HepG2 (cell line): ENCODE data around the gene UBAC1. TPM values are rescaled to one million over a fixed set of nuclear protein-coding genes. Genes with fewer than 3 reads are reported as not detected.

Source experiments
- EEA1 ChIP-seq: sonication (generic); formaldehyde crosslinking; IDR thresholded peaks from 2 replicates; pipeline ENCODE4 v1.5.1; 2020; ENCODE audit warnings: mild to moderate bottlenecking, missing genetic modification reagents, borderline replicate concordance
- HNRNPK ChIP-seq: fragments of 200-400 bp; formaldehyde crosslinking; IDR thresholded peaks from 2 replicates; pipeline ENCODE4 v1.6.1; 2018; ENCODE audit warnings: low read length, low read depth, moderate library complexity, mild to moderate bottlenecking; ENCODE audit not compliant: poor library complexity, severe bottlenecking
- LCORL ChIP-seq, 2 experiments: fragments of 450-650 bp in 1 of 2; sonication (generic) in 1 of 2; formaldehyde crosslinking in 1 of 2; IDR thresholded peaks; 2 replicates each; pipeline versions ENCODE4 v1.5.0 to v1.6.1; 2017 to 2020; ENCODE audit warnings: antibody characterized with exemption in 1 of 2, missing genetic modification reagents in 1 of 2
- ZNF10 ChIP-seq: sonication (generic); formaldehyde crosslinking; IDR thresholded peaks from 2 replicates; pipeline ENCODE4 v1.4.0; 2020; ENCODE audit warnings: mild to moderate bottlenecking, low read depth, missing genetic modification reagents, borderline replicate concordance
- ZNF367 ChIP-seq: sonication (generic); formaldehyde crosslinking; IDR thresholded peaks from 2 replicates; pipeline ENCODE4 v1.4.0; 2020; ENCODE audit warnings: missing genetic modification reagents, borderline replicate concordance
- ZNF558 ChIP-seq: sonication (generic); formaldehyde crosslinking; IDR thresholded peaks from 2 replicates; pipeline ENCODE4 v1.9.0; 2022; ENCODE audit warnings: mild to moderate bottlenecking, missing genetic modification reagents, borderline replicate concordance
- ZNF614 ChIP-seq: IDR thresholded peaks from 2 replicates; pipeline ENCODE4 v1.6.1; 2018; ENCODE audit warnings: missing biosample characterization, missing genetic modification reagents, inconsistent platforms, borderline replicate concordance
- ZNF781 ChIP-seq: sonication (generic); formaldehyde crosslinking; IDR thresholded peaks from 2 replicates; pipeline ENCODE4 v1.5.1; 2020; ENCODE audit warnings: borderline replicate concordance, mild to moderate bottlenecking, missing genetic modification reagents; ENCODE audit errors: not compliant biosample characterization
- polyA plus RNA-seq, 8 experiments: library from polyadenylated mRNA; depleted of rRNA in 3 of 8; stranded (reverse) in 7 of 8; unstranded in 1 of 8; fragments of >200 nt; fragmentation: Illumina TruSeq in 4 of 8; extraction: Trizol in 4 of 8; gene quantifications; 2 replicates each; pipeline versions ENCODE4 v1.2.1 to v1.2.3, GENCODE V29; 2011 to 2016; ENCODE audit warnings: low read depth in 4 of 8, missing spikeins in 1 of 8, mixed read lengths in 1 of 8; ENCODE audit not compliant: insufficient read depth in 1 of 8
- total RNA-seq, 5 experiments: library from RNA; depleted of rRNA; stranded (reverse); fragments of >200 nt; fragmentation: Illumina TruSeq; extraction: Trizol; gene quantifications; 2 replicates each; pipeline ENCODE4 v1.2.3, GENCODE V29; 2016; ENCODE audit warnings: low read depth in 1 of 5
- TF ChIP-seq, protein P1 (sequence below): sonication (generic); formaldehyde crosslinking; IDR thresholded peaks from 2 replicates; pipeline ENCODE4 v1.4.0; 2020; ENCODE audit warnings: missing genetic modification reagents
- TF ChIP-seq, protein P2 (sequence below): sonication (generic); formaldehyde crosslinking; IDR thresholded peaks from 2 replicates; pipeline ENCODE4 v1.4.0; 2020; ENCODE audit warnings: mild to moderate bottlenecking, missing genetic modification reagents
- TF ChIP-seq, protein P3 (sequence below): sonication (generic); formaldehyde crosslinking; IDR thresholded peaks from 2 replicates; pipeline ENCODE4 v1.4.0; 2020; ENCODE audit warnings: mild to moderate bottlenecking, missing genetic modification reagents
- TF ChIP-seq, protein P4 (sequence below): sonication (generic); formaldehyde crosslinking; IDR thresholded peaks from 2 replicates; pipeline ENCODE4 v1.5.1; 2020; ENCODE audit warnings: mild to moderate bottlenecking, missing genetic modification reagents

Gene UBAC1
- total and polyA plus RNA-seq, 2 of the 13 experiments (the other 11 are each of a cell fraction or from before 2014, with no cell fraction given), result 32.2 to 34.1 TPM

DNA sequence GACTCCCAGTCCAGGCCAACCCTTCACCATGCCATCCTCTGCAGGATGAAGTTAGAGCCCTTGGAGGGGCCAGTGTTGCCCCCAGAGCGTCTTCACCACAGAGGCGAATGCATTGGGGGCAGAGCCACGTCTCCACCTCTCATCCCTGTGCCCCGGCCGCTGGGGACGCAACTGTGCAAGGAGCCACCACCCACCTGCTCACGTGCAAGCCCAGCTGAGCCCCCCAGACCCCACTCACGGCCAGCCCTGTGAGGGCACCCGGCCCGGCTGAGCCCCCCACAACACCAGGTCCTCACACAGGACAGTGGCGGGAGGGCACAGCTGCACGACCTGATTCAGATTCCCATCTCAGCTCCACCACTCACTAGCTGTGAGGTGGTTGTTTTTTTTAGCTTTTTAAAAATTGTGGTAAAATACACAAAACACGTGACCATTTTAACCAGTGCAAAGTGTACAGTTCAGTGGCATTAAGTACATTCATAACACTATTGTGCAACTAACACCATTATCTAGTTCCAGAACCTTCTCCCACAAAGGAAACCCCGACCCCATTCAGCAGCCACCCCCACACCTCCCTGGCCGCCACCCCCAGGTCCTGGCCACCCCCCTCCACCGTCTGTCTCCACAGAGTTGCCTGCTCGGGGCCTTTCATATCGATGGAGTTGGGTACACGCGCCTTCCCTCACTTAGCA lies 33.5 kb upstream of the UBAC1 start (continued):
- TF ChIP-seq, protein P1, sequence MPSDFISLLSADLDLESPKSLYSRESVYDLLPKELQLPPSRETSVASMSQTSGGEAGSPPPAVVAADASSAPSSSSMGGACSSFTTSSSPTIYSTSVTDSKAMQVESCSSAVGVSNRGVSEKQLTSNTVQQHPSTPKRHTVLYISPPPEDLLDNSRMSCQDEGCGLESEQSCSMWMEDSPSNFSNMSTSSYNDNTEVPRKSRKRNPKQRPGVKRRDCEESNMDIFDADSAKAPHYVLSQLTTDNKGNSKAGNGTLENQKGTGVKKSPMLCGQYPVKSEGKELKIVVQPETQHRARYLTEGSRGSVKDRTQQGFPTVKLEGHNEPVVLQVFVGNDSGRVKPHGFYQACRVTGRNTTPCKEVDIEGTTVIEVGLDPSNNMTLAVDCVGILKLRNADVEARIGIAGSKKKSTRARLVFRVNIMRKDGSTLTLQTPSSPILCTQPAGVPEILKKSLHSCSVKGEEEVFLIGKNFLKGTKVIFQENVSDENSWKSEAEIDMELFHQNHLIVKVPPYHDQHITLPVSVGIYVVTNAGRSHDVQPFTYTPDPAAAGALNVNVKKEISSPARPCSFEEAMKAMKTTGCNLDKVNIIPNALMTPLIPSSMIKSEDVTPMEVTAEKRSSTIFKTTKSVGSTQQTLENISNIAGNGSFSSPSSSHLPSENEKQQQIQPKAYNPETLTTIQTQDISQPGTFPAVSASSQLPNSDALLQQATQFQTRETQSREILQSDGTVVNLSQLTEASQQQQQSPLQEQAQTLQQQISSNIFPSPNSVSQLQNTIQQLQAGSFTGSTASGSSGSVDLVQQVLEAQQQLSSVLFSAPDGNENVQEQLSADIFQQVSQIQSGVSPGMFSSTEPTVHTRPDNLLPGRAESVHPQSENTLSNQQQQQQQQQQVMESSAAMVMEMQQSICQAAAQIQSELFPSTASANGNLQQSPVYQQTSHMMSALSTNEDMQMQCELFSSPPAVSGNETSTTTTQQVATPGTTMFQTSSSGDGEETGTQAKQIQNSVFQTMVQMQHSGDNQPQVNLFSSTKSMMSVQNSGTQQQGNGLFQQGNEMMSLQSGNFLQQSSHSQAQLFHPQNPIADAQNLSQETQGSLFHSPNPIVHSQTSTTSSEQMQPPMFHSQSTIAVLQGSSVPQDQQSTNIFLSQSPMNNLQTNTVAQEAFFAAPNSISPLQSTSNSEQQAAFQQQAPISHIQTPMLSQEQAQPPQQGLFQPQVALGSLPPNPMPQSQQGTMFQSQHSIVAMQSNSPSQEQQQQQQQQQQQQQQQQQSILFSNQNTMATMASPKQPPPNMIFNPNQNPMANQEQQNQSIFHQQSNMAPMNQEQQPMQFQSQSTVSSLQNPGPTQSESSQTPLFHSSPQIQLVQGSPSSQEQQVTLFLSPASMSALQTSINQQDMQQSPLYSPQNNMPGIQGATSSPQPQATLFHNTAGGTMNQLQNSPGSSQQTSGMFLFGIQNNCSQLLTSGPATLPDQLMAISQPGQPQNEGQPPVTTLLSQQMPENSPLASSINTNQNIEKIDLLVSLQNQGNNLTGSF (CRISPR knock-in tag), result no peak
- no peak for TF ChIP-seq LCORL (IDR thresholded peaks at IDR 0.05)
- no peak; the same call in 1 of the 2 replicates for TF ChIP-seq LCORL (CRISPR knock-in tag; IDR thresholded peaks at IDR 0.05)
- TF ChIP-seq ZNF781 (CRISPR knock-in tag), result no peak
- TF ChIP-seq, protein P2, sequence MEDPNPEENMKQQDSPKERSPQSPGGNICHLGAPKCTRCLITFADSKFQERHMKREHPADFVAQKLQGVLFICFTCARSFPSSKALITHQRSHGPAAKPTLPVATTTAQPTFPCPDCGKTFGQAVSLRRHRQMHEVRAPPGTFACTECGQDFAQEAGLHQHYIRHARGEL, result no peak
- TF ChIP-seq, protein P3, sequence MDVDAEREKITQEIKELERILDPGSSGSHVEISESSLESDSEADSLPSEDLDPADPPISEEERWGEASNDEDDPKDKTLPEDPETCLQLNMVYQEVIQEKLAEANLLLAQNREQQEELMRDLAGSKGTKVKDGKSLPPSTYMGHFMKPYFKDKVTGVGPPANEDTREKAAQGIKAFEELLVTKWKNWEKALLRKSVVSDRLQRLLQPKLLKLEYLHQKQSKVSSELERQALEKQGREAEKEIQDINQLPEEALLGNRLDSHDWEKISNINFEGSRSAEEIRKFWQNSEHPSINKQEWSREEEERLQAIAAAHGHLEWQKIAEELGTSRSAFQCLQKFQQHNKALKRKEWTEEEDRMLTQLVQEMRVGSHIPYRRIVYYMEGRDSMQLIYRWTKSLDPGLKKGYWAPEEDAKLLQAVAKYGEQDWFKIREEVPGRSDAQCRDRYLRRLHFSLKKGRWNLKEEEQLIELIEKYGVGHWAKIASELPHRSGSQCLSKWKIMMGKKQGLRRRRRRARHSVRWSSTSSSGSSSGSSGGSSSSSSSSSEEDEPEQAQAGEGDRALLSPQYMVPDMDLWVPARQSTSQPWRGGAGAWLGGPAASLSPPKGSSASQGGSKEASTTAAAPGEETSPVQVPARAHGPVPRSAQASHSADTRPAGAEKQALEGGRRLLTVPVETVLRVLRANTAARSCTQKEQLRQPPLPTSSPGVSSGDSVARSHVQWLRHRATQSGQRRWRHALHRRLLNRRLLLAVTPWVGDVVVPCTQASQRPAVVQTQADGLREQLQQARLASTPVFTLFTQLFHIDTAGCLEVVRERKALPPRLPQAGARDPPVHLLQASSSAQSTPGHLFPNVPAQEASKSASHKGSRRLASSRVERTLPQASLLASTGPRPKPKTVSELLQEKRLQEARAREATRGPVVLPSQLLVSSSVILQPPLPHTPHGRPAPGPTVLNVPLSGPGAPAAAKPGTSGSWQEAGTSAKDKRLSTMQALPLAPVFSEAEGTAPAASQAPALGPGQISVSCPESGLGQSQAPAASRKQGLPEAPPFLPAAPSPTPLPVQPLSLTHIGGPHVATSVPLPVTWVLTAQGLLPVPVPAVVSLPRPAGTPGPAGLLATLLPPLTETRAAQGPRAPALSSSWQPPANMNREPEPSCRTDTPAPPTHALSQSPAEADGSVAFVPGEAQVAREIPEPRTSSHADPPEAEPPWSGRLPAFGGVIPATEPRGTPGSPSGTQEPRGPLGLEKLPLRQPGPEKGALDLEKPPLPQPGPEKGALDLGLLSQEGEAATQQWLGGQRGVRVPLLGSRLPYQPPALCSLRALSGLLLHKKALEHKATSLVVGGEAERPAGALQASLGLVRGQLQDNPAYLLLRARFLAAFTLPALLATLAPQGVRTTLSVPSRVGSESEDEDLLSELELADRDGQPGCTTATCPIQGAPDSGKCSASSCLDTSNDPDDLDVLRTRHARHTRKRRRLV (CRISPR knock-in tag), result peak; percentile 21; the same call in 1 of the 2 replicates
- TF ChIP-seq ZNF10 (CRISPR knock-in tag), result no peak
- no peak for TF ChIP-seq ZNF367 (CRISPR knock-in tag)
- TF ChIP-seq EEA1 (CRISPR knock-in tag), result no peak; the same call in 1 of the 2 replicates
- no peak for TF ChIP-seq ZNF614
- TF ChIP-seq, protein P4, sequence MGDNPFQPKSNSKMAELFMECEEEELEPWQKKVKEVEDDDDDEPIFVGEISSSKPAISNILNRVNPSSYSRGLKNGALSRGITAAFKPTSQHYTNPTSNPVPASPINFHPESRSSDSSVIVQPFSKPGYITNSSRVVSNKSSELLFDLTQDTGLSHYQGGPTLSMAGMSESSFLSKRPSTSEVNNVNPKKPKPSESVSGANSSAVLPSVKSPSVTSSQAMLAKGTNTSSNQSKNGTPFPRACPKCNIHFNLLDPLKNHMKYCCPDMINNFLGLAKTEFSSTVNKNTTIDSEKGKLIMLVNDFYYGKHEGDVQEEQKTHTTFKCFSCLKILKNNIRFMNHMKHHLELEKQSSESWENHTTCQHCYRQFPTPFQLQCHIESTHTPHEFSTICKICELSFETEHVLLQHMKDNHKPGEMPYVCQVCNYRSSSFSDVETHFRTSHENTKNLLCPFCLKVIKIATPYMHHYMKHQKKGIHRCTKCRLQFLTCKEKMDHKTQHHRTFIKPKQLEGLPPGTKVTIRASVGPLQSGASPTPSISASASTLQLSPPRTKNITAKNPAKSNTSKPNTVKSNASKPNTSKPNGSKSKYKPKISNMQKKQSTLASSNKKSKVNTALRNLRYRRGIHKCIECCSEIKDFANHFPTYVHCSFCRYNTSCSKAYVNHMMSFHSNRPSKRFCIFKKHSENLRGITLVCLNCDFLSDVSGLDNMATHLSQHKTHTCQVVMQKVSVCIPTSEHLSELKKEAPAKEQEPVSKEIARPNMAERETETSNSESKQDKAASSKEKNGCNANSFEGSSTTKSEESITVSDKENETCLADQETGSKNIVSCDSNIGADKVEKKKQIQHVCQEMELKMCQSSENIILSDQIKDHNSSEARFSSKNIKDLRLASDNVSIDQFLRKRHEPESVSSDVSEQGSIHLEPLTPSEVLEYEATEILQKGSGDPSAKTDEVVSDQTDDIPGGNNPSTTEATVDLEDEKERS, result no peak
- TF ChIP-seq HNRNPK, result no peak
- TF ChIP-seq ZNF558 (CRISPR knock-in tag), result no peak; the same call in 1 of the 2 replicates
